Measurements from ENCODE around the gene NUP93.
"Not testable (repeated sequence)": the region's sequence is repeated elsewhere in the genome, so short reads cannot be mapped to it uniquely, and the experiment has no call there.

Gene NUP93

GRCh38 chr16:56697456-56698155 lies 32.3 kb upstream of the NUP93 start:
- H3K4me3 Mint-ChIP-seq, result no peak overlapping the region
- no peak overlapping the region for H3K27ac Mint-ChIP-seq
- H3K4me1 Mint-ChIP-seq (ENCODE audit: low read depth), result peaks cover 5% of the 10 kb centered on the region
- H3K27me3 Mint-ChIP-seq (ENCODE audit: low read depth), result no peaks in the 10 kb centered on the region
- no peaks in the 10 kb centered on the region for H3K9me3 Mint-ChIP-seq
- H3K36me3 Mint-ChIP-seq (ENCODE audit: low read depth), result no peaks in the 10 kb centered on the region

GRCh38 chr16:56700195-56700594 lies 29.7 kb upstream of the NUP93 start:
- H3K9me3 Mint-ChIP-seq, result no peaks in the 10 kb centered on the region
- peaks cover 5% of the 10 kb centered on the region for H3K4me1 Mint-ChIP-seq (ENCODE audit: low read depth)
- H3K36me3 Mint-ChIP-seq (ENCODE audit: low read depth), result no peaks in the 10 kb centered on the region
- no peak overlapping the region for H3K4me3 Mint-ChIP-seq
- no peak overlapping the region for H3K27ac Mint-ChIP-seq
- no peaks in the 10 kb centered on the region for H3K27me3 Mint-ChIP-seq (ENCODE audit: low read depth)

GRCh38 chr16:56700631-56701030 lies 29.3 kb upstream of the NUP93 start:
- H3K4me1 Mint-ChIP-seq (ENCODE audit: low read depth), result peaks cover 5% of the 10 kb centered on the region
- no peaks in the 10 kb centered on the region for H3K27me3 Mint-ChIP-seq (ENCODE audit: low read depth)
- no peaks in the 10 kb centered on the region for H3K9me3 Mint-ChIP-seq
- H3K4me3 Mint-ChIP-seq, result no peak overlapping the region
- H3K27ac Mint-ChIP-seq, result no peak overlapping the region
- H3K36me3 Mint-ChIP-seq (ENCODE audit: low read depth), result no peaks in the 10 kb centered on the region

GRCh38 chr16:56701534-56701933 lies 28.4 kb upstream of the NUP93 start:
- no peaks in the 10 kb centered on the region for H3K27me3 Mint-ChIP-seq (ENCODE audit: low read depth)
- H3K4me3 Mint-ChIP-seq, result no peak overlapping the region
- H3K36me3 Mint-ChIP-seq (ENCODE audit: low read depth), result no peaks in the 10 kb centered on the region
- peaks cover 5% of the 10 kb centered on the region for H3K4me1 Mint-ChIP-seq (ENCODE audit: low read depth)
- no peak overlapping the region for H3K27ac Mint-ChIP-seq
- no peaks in the 10 kb centered on the region for H3K9me3 Mint-ChIP-seq

- no peaks in the 10 kb centered on the region for H3K36me3 Mint-ChIP-seq (ENCODE audit: low read depth)
- peaks cover 7% of the 10 kb centered on the region for H3K4me1 Mint-ChIP-seq (ENCODE audit: low read depth)
- H3K27ac Mint-ChIP-seq, result no peak overlapping the region
- no peak overlapping the region for H3K4me3 Mint-ChIP-seq
- no peaks in the 10 kb centered on the region for H3K27me3 Mint-ChIP-seq (ENCODE audit: low read depth)
- H3K9me3 Mint-ChIP-seq, result no peaks in the 10 kb centered on the region
Observed at GRCh38 chr16:56702836-56703235, 27.1 kb upstream of the NUP93 start.

- H3K4me1 Mint-ChIP-seq (ENCODE audit: low read depth), result peaks cover 19% of the 10 kb centered on the region
- no peaks in the 10 kb centered on the region for H3K27me3 Mint-ChIP-seq (ENCODE audit: low read depth)
- peak overlapping the region; percentile 81 for H3K27ac Mint-ChIP-seq
- H3K9me3 Mint-ChIP-seq, result no peaks in the 10 kb centered on the region
- peak overlapping the region; percentile 74 for H3K4me3 Mint-ChIP-seq
- peaks cover 4% of the 10 kb centered on the region for H3K36me3 Mint-ChIP-seq (ENCODE audit: low read depth)
Observed at GRCh38 chr16:56708525-56709442, 21.1 kb upstream of the NUP93 start.

GRCh38 chr16:56709443-56710040 lies 20.4 kb upstream of the NUP93 start:
- peak overlapping the region; percentile 74 for H3K4me3 Mint-ChIP-seq
- H3K27ac Mint-ChIP-seq, result peak overlapping the region; percentile 81
- peaks cover 4% of the 10 kb centered on the region for H3K36me3 Mint-ChIP-seq (ENCODE audit: low read depth)
- peaks cover 19% of the 10 kb centered on the region for H3K4me1 Mint-ChIP-seq (ENCODE audit: low read depth)
- H3K9me3 Mint-ChIP-seq, result no peaks in the 10 kb centered on the region
- no peaks in the 10 kb centered on the region for H3K27me3 Mint-ChIP-seq (ENCODE audit: low read depth)

GRCh38 chr16:56710181-56710737 lies 19.7 kb upstream of the NUP93 start:
- no peak overlapping the region for H3K27ac Mint-ChIP-seq
- no peaks in the 10 kb centered on the region for H3K9me3 Mint-ChIP-seq
- H3K36me3 Mint-ChIP-seq (ENCODE audit: low read depth), result peaks cover 4% of the 10 kb centered on the region
- peaks cover 19% of the 10 kb centered on the region for H3K4me1 Mint-ChIP-seq (ENCODE audit: low read depth)
- H3K4me3 Mint-ChIP-seq, result no peak overlapping the region
- no peaks in the 10 kb centered on the region for H3K27me3 Mint-ChIP-seq (ENCODE audit: low read depth)

- no peak overlapping the region for H3K27ac Mint-ChIP-seq
- H3K27me3 Mint-ChIP-seq (ENCODE audit: low read depth), result no peaks in the 10 kb centered on the region
- no peak overlapping the region for H3K4me3 Mint-ChIP-seq
- H3K9me3 Mint-ChIP-seq, result no peaks in the 10 kb centered on the region
- peaks cover 4% of the 10 kb centered on the region for H3K36me3 Mint-ChIP-seq (ENCODE audit: low read depth)
- H3K4me1 Mint-ChIP-seq (ENCODE audit: low read depth), result peaks cover 18% of the 10 kb centered on the region
Observed at GRCh38 chr16:56711862-56712261, 18.1 kb upstream of the NUP93 start.

- H3K4me1 Mint-ChIP-seq (ENCODE audit: low read depth), result peaks cover 10% of the 10 kb centered on the region
- no peak overlapping the region for H3K27ac Mint-ChIP-seq
- no peaks in the 10 kb centered on the region for H3K27me3 Mint-ChIP-seq (ENCODE audit: low read depth)
- peaks cover 4% of the 10 kb centered on the region for H3K36me3 Mint-ChIP-seq (ENCODE audit: low read depth)
- no peak overlapping the region for H3K4me3 Mint-ChIP-seq
- H3K9me3 Mint-ChIP-seq, result no peaks in the 10 kb centered on the region
Observed at GRCh38 chr16:56713794-56714193, 16.1 kb upstream of the NUP93 start.

GRCh38 chr16:56715126-56715525 lies 14.8 kb upstream of the NUP93 start:
- Mint-ChIP-seq H3K4me1 (ENCODE audit: low read depth) (peaks cover 5% of the 10 kb centered on the region), H3K27me3 (ENCODE audit: low read depth) (peaks cover under 1% of the 10 kb centered on the region)

GRCh38 chr16:56716761-56717160 lies 13.2 kb upstream of the NUP93 start:
- Mint-ChIP-seq H3K4me3 (no peak overlapping the region), H3K36me3 (ENCODE audit: low read depth) (no peaks in the 10 kb centered on the region), H3K4me1 (ENCODE audit: low read depth) (no peaks in the 10 kb centered on the region), H3K27me3 (ENCODE audit: low read depth) (peaks cover 8% of the 10 kb centered on the region), H3K27ac (no peak overlapping the region), H3K9me3 (no peaks in the 10 kb centered on the region)

More at GRCh38 chr16:56715126-56715525, 14.8 kb upstream of the NUP93 start:
- H3K36me3 Mint-ChIP-seq (ENCODE audit: low read depth), result no peaks in the 10 kb centered on the region
- no peak overlapping the region for H3K4me3 Mint-ChIP-seq
- H3K9me3 Mint-ChIP-seq, result no peaks in the 10 kb centered on the region
- no peak overlapping the region for H3K27ac Mint-ChIP-seq

- H3K27ac Mint-ChIP-seq; H3K36me3 Mint-ChIP-seq (ENCODE audit: low read depth); H3K9me3 Mint-ChIP-seq; H3K4me3 Mint-ChIP-seq; H3K4me1 Mint-ChIP-seq (ENCODE audit: low read depth): not testable (repeated sequence)
- peaks cover 13% of the 10 kb centered on the region for H3K27me3 Mint-ChIP-seq (ENCODE audit: low read depth)
Observed at GRCh38 chr16:56717532-56717931, 12.4 kb upstream of the NUP93 start.

GRCh38 chr16:56722200-56722842 lies 7.6 kb upstream of the NUP93 start:
- Mint-ChIP-seq H3K4me1 (ENCODE audit: low read depth) (no peaks in the 10 kb centered on the region), H3K36me3 (ENCODE audit: low read depth) (no peaks in the 10 kb centered on the region), H3K4me3 (no peak overlapping the region), H3K9me3 (no peaks in the 10 kb centered on the region), H3K27me3 (ENCODE audit: low read depth) (peaks cover 26% of the 10 kb centered on the region), H3K27ac (no peak overlapping the region)
